ENCODE data around the gene TXNL1. TPM values are rescaled to one million over a fixed set of nuclear protein-coding genes. Genes with fewer than 3 reads are reported as not detected.
"Not testable (repeated sequence)": the region's sequence is repeated elsewhere in the genome, so short reads cannot be mapped to it uniquely, and the experiment has no call there.

Gene TXNL1
- total RNA-seq, 2 donors from 2014 or later, result 45.8 to 59.1 TPM

DNA sequence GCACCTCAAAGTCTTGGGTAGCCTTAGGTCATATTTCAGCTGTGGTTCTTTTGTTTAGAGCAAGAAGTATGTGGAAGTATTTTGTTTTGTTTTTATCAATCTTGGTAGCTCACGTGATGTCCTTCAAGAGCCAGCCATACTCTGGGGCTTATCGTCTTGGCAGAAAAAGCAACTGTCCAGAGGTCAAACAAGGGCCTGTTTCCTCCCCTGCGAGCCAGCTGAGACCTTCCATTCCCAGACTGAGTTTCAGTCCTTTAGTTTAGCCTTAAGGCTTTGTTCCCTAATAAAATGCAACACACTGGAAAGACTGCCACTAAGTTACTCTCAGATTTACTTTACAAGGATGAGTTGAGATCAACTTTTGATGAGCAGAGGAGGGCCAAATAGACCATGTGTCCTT lies 63.5 kb downstream of the TXNL1 start:
- peak overlapping the region; percentile 48 to 75 for H3K27ac ChIP-seq
- no peak for DNase-seq (ENCODE audit: low spot score)
- no peaks in the 10 kb centered on the region for H3K27me3 ChIP-seq
- TF ChIP-seq, protein P1, sequence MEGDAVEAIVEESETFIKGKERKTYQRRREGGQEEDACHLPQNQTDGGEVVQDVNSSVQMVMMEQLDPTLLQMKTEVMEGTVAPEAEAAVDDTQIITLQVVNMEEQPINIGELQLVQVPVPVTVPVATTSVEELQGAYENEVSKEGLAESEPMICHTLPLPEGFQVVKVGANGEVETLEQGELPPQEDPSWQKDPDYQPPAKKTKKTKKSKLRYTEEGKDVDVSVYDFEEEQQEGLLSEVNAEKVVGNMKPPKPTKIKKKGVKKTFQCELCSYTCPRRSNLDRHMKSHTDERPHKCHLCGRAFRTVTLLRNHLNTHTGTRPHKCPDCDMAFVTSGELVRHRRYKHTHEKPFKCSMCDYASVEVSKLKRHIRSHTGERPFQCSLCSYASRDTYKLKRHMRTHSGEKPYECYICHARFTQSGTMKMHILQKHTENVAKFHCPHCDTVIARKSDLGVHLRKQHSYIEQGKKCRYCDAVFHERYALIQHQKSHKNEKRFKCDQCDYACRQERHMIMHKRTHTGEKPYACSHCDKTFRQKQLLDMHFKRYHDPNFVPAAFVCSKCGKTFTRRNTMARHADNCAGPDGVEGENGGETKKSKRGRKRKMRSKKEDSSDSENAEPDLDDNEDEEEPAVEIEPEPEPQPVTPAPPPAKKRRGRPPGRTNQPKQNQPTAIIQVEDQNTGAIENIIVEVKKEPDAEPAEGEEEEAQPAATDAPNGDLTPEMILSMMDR (IDR thresholded peaks at IDR 0.05), result no peak
- no peaks in the 10 kb centered on the region for H3K36me3 ChIP-seq
- peaks cover 0 to 6% of the 10 kb centered on the region in 2 donors for H3K9me3 ChIP-seq
- H3K4me3 ChIP-seq, result no peak overlapping the region
- peaks cover 0 to 29% of the 10 kb centered on the region in 2 donors for H3K4me1 ChIP-seq

DNA sequence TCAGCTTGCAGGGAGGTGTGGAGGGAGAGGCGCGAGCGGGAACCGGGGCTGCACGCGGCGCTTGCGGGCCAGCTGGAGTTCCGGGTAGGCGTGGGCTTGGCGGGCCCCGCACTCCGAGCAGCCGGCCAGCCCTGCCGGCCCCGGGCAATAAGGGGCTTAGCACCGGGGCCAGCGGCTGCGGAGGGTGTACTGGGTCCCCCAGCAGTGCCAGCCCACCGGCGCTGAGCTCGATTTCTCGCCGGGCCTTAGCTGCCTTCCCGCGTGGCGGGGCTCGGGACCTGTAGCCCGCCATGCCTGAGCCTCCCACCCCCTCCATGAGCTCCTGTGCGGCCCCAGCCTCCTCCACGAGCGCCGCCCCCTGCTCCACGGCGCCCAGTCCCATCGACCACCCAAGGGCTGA lies 66.1 kb downstream of the TXNL1 start:
- DNase-seq (ENCODE audit: low spot score); H3K4me3 ChIP-seq: not testable (repeated sequence)
- peaks cover 0 to 29% of the 10 kb centered on the region in 2 donors for H3K4me1 ChIP-seq

DNA sequence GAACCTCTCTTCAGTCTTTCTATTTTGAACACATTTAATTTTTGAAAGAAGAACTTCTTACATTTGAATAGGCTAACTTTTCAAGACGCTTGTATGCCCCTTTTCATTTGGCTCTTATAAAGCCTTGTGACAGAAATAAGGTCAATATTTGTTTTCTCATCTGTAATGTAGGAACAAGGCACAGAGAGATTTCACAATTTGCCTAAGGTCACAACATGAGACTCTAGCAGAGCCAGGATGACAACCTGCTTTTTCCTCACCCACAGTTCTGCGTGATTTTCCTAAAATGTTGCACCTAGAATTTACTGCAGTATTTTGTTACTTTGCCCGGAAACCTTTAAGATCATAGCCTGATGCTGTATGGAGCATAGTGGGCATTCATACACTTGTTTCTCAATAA lies 67.4 kb downstream of the TXNL1 start:
- Histone ChIP-seq H3K27me3 (no peaks in the 10 kb centered on the region), H3K27ac (no peak overlapping the region), H3K36me3 (no peaks in the 10 kb centered on the region), H3K9me3 (no peaks in the 10 kb centered on the region), H3K4me3 (no peak overlapping the region), H3K4me1 (peaks cover 0 to 19% of the 10 kb centered on the region in 2 donors)
- DNase-seq (ENCODE audit: low spot score), result no peak
- TF ChIP-seq, protein P1 (IDR thresholded peaks at IDR 0.05), result no peak

More for the DNA sequence above, 66.1 kb downstream of the TXNL1 start:
- not testable (repeated sequence) for H3K27ac ChIP-seq, H3K27me3 ChIP-seq, H3K36me3 ChIP-seq, H3K9me3 ChIP-seq

DNA sequence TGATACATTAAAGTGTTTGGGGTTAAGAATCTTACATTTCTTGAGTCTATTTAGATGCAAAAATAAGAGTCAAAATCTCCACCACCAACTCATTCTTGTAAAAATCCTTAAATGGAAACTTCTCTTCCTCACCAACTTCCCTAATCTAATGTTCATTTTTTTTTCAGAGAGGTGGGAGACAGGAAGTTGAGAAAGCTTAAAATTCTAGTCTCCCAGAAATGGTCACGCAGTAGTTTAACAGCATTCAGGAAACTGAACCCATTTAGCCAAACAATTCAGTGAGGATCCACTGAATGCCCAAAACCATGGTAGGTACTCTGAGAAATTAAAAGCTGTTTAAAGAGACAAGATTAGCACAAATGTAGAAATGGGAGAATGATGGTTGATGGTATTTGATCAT lies 69.0 kb downstream of the TXNL1 start:
- no peak for DNase-seq (ENCODE audit: low spot score)
- Histone ChIP-seq H3K4me3 (no peak overlapping the region), H3K4me1 (peaks cover 0 to 3% of the 10 kb centered on the region in 2 donors), H3K9me3 (no peaks in the 10 kb centered on the region), H3K27me3 (no peaks in the 10 kb centered on the region), H3K27ac (peak overlapping the region in 1 of 2 donors; percentile 5), H3K36me3 (no peaks in the 10 kb centered on the region)
- TF ChIP-seq, protein P1 (IDR thresholded peaks at IDR 0.05), result no peak

DNA sequence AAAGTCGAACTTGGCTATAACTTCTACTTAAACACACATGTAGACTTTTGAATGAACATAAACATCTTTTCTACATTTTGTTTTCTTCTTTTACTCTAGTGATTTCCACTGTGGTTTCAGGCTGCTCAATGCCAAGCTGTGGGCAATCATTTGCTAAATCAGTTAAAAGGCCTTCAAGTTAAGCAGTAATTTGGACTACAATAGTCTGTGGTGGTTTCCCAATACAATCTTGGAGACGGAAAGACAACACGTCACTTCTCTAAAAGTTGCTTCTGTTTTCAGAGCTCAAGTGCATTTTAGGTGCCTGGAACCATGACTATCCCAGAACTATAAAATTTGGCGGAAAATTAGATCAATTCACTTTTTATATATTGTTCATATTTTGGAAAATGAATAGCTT lies 69.4 kb downstream of the TXNL1 start:
- Histone ChIP-seq H3K4me1 (no peaks in the 10 kb centered on the region), H3K4me3 (no peak overlapping the region), H3K36me3 (no peaks in the 10 kb centered on the region), H3K9me3 (no peaks in the 10 kb centered on the region), H3K27ac (no peak overlapping the region), H3K27me3 (no peaks in the 10 kb centered on the region)
- TF ChIP-seq, protein P1 (IDR thresholded peaks at IDR 0.05), result no peak
- DNase-seq (ENCODE audit: low spot score), result no peak

DNA sequence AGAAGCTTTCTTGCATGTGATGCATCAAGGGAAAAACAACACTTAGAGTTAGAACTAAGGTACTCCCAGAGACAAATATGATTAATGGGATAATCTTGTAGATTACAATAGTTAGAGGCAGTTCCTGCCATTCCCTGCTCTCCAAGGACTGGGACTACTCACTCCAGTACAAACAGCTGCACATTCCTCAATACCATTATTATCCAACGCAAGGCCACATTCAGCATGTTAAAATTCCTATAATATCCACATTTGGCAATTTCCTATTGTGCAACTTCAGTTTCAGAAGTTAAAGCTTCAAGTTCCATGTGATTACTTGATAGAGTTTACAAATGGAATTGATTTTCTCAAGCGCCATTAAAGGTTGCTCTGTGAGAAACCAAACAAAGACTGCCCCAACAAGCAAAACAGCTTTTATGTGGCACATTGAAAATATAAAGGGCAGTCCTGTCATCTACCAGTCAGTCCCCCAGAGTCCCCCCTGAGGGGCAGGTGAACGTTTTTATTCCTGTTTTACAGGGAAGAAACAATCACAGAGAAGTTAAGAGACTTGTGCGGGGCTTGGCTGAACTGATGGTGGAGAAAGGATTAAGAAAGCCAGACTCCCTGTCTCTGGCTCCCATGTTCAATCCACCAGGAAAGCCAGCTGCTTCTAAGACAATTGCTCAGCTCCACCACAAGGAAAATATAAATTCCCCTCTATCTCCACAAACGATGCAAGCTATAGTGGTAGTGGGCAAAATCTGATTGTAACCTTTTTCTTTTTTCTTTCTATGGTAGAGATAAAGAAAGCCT lies 72.6 kb downstream of the TXNL1 start:
- Histone ChIP-seq H3K4me1 (no peaks in the 10 kb centered on the region), H3K9me3 (no peaks in the 10 kb centered on the region), H3K27me3 (no peaks in the 10 kb centered on the region), H3K4me3 (no peak overlapping the region), H3K27ac (no peak overlapping the region), H3K36me3 (no peaks in the 10 kb centered on the region)
- DNase-seq (ENCODE audit: low spot score), result no peak
- TF ChIP-seq, protein P1 (IDR thresholded peaks at IDR 0.05), result no peak

Data from right atrium auricular region (tissue), 2 donors.